H9 (cell line): Measurements from ENCODE around the gene TASOR2. TPM values are rescaled to one million over a fixed set of nuclear protein-coding genes. Genes with fewer than 3 reads are reported as not detected.
A peak's percentile ranks its signal among the peaks of the same experiment; 100 is the strongest.

Source experiments
- DNase-seq: peaks from one replicate; pipeline ENCODE4 v3.0.0-alpha.2; 2017
- H2AFZ ChIP-seq: one replicate; pipeline ENCODE4 v1.6.1; 2013; ENCODE audit warnings: mild to moderate bottlenecking, low read length, control low read depth, moderate library complexity
- H2AK5ac ChIP-seq: 2 replicates; pipeline ENCODE4 v1.6.1; 2013; ENCODE audit warnings: low read length, control low read depth, mixed read lengths; ENCODE audit not compliant: insufficient read length
- H2BK120ac ChIP-seq: one replicate; pipeline ENCODE4 v1.6.1; 2013; ENCODE audit warnings: low read depth, mild to moderate bottlenecking, low read length, control low read depth, inconsistent platforms; ENCODE audit not compliant: poor library complexity, severe bottlenecking
- H2BK12ac ChIP-seq: 2 replicates; pipeline ENCODE4 v1.6.1; 2013; ENCODE audit warnings: low read length, control low read depth, mixed read lengths, low read depth; ENCODE audit not compliant: insufficient read length
- H2BK15ac ChIP-seq: 2 replicates; pipeline ENCODE4 v1.6.1; 2013; ENCODE audit warnings: low read depth, low read length, control low read depth
- H2BK20ac ChIP-seq: one replicate; pipeline ENCODE4 v1.6.1; 2013; ENCODE audit warnings: low read depth, mild to moderate bottlenecking, low read length, control low read depth, inconsistent platforms; ENCODE audit not compliant: poor library complexity, severe bottlenecking
- H2BK5ac ChIP-seq: 2 replicates; pipeline ENCODE4 v1.6.1; 2013; ENCODE audit warnings: low read length, control low read depth, mixed read lengths; ENCODE audit not compliant: insufficient read length
- H3K14ac ChIP-seq: 2 replicates; pipeline ENCODE4 v1.6.1; 2013; ENCODE audit warnings: low read length, control low read depth; ENCODE audit not compliant: insufficient read depth
- H3K18ac ChIP-seq: 2 replicates; pipeline ENCODE4 v1.6.1; 2013; ENCODE audit warnings: low read depth, mild to moderate bottlenecking, mixed read lengths, low read length, control low read depth; ENCODE audit not compliant: insufficient read length
- H3K23ac ChIP-seq: 2 replicates; pipeline ENCODE4 v1.6.1; 2013; ENCODE audit warnings: low read length, control low read depth, mixed read lengths, low read depth; ENCODE audit not compliant: insufficient read length
- H3K23me2 ChIP-seq: 2 replicates; pipeline ENCODE4 v1.6.1; 2013; ENCODE audit warnings: low read depth, mild to moderate bottlenecking, mixed read lengths, low read length, control low read depth; ENCODE audit not compliant: insufficient read length, poor library complexity, severe bottlenecking
- H3K27ac ChIP-seq: 2 replicates; pipeline ENCODE4 v1.5.1; 2013; ENCODE audit warnings: low read length, control low read depth, mixed read lengths, low read depth; ENCODE audit not compliant: insufficient read length
- H3K27me3 ChIP-seq: 2 replicates; pipeline ENCODE4 v1.6.1; 2013; ENCODE audit warnings: low read length, control low read depth, inconsistent platforms; ENCODE audit not compliant: insufficient read depth
- H3K4ac ChIP-seq: 2 replicates; pipeline ENCODE4 v1.6.1; 2013; ENCODE audit warnings: low read depth, mild to moderate bottlenecking, control low read depth, inconsistent platforms, low read length, moderate library complexity
- H3K4me1 ChIP-seq: 2 replicates; pipeline ENCODE4 v1.6.1; 2013; ENCODE audit warnings: low read length, control low read depth, inconsistent platforms; ENCODE audit not compliant: insufficient read depth
- H3K4me2 ChIP-seq: 2 replicates; pipeline ENCODE4 v1.6.1; 2013; ENCODE audit warnings: low read length, control low read depth, mixed read lengths; ENCODE audit not compliant: insufficient read length, insufficient read depth
- H3K56ac ChIP-seq: 2 replicates; pipeline ENCODE4 v1.6.1; 2013; ENCODE audit warnings: low read depth, mild to moderate bottlenecking, mixed read lengths, low read length, control low read depth; ENCODE audit not compliant: insufficient read length
- H3K79me1 ChIP-seq: 2 replicates; pipeline ENCODE4 v1.6.1; 2013; ENCODE audit warnings: low read depth, mild to moderate bottlenecking, moderate library complexity, low read length, control low read depth, inconsistent platforms; ENCODE audit not compliant: insufficient read depth, poor library complexity, severe bottlenecking
- H3K79me2 ChIP-seq: 2 replicates; pipeline ENCODE4 v1.6.1; 2013; ENCODE audit warnings: low read length, control low read depth, inconsistent platforms; ENCODE audit not compliant: insufficient read depth
- H3K9ac ChIP-seq: 2 replicates; pipeline ENCODE4 v1.6.1; 2013; ENCODE audit warnings: low read length, control low read depth, mixed read lengths; ENCODE audit not compliant: insufficient read length; ENCODE audit errors: extremely low read depth
- H3K9me3 ChIP-seq: one replicate; pipeline ENCODE4 v1.6.1; 2013; ENCODE audit warnings: low read depth, low read length, inconsistent platforms; ENCODE audit not compliant: control insufficient read depth
- H3T11ph ChIP-seq: one replicate; pipeline ENCODE4 v1.6.1; 2013; ENCODE audit warnings: mild to moderate bottlenecking, low read length, control low read depth, inconsistent platforms
- H4K20me1 ChIP-seq: one replicate; pipeline ENCODE4 v1.6.1; 2013; ENCODE audit not compliant: control insufficient read depth, insufficient read length, insufficient read depth
- H4K5ac ChIP-seq: 2 replicates; pipeline ENCODE4 v1.6.1; 2013; ENCODE audit warnings: low read depth, mild to moderate bottlenecking, mixed read lengths, low read length, control low read depth; ENCODE audit not compliant: insufficient read length
- H4K8ac ChIP-seq: replicated peaks from 2 replicates; pipeline ENCODE4 v1.6.1; 2013; ENCODE audit warnings: low read length, control low read depth, mixed read lengths, low read depth; ENCODE audit not compliant: insufficient read length
- H4K91ac ChIP-seq: 2 replicates; pipeline ENCODE4 v1.6.1; 2013; ENCODE audit warnings: low read depth, mild to moderate bottlenecking, moderate library complexity, mixed read lengths, low read length, control low read depth; ENCODE audit not compliant: insufficient read length
- H3K27ac Mint-ChIP-seq, 3 experiments: 2 replicates in 2 of 3; 3 replicates in 1 of 3; pipeline ENCODE4 v1.8.0; 2020 to 2021; ENCODE audit warnings: mixed read lengths in 3 of 3, mild to moderate bottlenecking in 1 of 3, moderate library complexity in 1 of 3
- H3K27me3 Mint-ChIP-seq: 2 replicates; pipeline ENCODE4 v1.8.0; 2021; ENCODE audit warnings: low read depth, mild to moderate bottlenecking, moderate library complexity, mixed read lengths
- H3K36me3 Mint-ChIP-seq, 3 experiments: 2 replicates in 2 of 3; 3 replicates in 1 of 3; pipeline ENCODE4 v1.8.0; 2020 to 2021; ENCODE audit warnings: low read depth in 3 of 3, mixed read lengths in 3 of 3; ENCODE audit not compliant: insufficient read depth in 1 of 3
- H3K4me1 Mint-ChIP-seq, 2 experiments: 2 replicates each; pipeline ENCODE4 v1.8.0; 2020; ENCODE audit warnings: mixed read lengths in 2 of 2
- H3K4me3 Mint-ChIP-seq, 2 experiments: 2 replicates in 1 of 2; 3 replicates in 1 of 2; pipeline ENCODE4 v1.8.0; 2020 to 2021; ENCODE audit warnings: mild to moderate bottlenecking in 2 of 2, mixed read lengths in 2 of 2, moderate library complexity in 1 of 2
- H3K9me3 Mint-ChIP-seq, 2 experiments: 2 replicates in 1 of 2; 3 replicates in 1 of 2; pipeline ENCODE4 v1.8.0; 2020; ENCODE audit warnings: mild to moderate bottlenecking in 2 of 2, mixed read lengths in 2 of 2, moderate library complexity in 1 of 2
- WGBS: extraction: QIAGEN DNeasy Blood & Tissue Kit; methylation state at CpG from one replicate; pipeline ENCODE4 v1.1.7; 2013; ENCODE audit warnings: missing lambda C conversion rate, low lambda C conversion rate, mixed read lengths; ENCODE audit not compliant: insufficient read length; ENCODE audit errors: extremely low coverage; 5-methylcytosine and 5-hydroxymethylcytosine counted together
- total RNA-seq: library from RNA; stranded (reverse); gene quantifications from 2 replicates; pipeline ENCODE4 v1.2.1, GENCODE V29; 2021
- TF ChIP-seq, protein P1 (sequence below): fragments of 200-600 bp; sonication (generic); conservative IDR thresholded peaks from 3 replicates; pipeline ENCODE4 v1.8.0; 2021; ENCODE audit warnings: antibody characterized with exemption, mild to moderate bottlenecking

The TASOR2 gene
- total RNA-seq, 1 experiment from 2014 or later: 64.5 TPM

DNA sequence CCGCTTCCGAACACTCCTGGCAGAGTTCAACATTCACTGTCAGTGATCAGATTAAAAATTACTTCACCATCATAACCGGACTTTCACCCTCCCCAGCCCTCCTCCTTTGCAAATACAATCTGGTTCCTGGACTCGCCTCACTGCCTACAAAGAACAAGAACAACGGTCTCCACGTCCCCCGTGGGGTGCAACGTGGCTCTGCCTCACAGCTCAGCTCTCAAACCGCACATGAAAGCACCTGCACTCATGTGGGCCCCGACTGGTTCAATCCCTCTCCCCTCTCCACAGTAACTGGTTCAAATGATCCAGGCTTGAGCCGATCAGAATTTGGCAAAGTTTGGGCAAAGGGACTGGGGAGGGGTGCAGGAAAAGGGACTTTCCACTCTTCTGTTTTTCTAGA, 39.3 kb upstream of the TASOR2 start:
- no peaks in the 10 kb centered on the region for H4K20me1 ChIP-seq
- no peak overlapping the region for H4K91ac ChIP-seq
- H3K79me1 ChIP-seq: no peaks in the 10 kb centered on the region
- H3K23me2 ChIP-seq: no peaks in the 10 kb centered on the region
- no peak overlapping the region for H2BK12ac ChIP-seq
- no peak overlapping the region for H2BK5ac ChIP-seq
- TF ChIP-seq, protein P1, sequence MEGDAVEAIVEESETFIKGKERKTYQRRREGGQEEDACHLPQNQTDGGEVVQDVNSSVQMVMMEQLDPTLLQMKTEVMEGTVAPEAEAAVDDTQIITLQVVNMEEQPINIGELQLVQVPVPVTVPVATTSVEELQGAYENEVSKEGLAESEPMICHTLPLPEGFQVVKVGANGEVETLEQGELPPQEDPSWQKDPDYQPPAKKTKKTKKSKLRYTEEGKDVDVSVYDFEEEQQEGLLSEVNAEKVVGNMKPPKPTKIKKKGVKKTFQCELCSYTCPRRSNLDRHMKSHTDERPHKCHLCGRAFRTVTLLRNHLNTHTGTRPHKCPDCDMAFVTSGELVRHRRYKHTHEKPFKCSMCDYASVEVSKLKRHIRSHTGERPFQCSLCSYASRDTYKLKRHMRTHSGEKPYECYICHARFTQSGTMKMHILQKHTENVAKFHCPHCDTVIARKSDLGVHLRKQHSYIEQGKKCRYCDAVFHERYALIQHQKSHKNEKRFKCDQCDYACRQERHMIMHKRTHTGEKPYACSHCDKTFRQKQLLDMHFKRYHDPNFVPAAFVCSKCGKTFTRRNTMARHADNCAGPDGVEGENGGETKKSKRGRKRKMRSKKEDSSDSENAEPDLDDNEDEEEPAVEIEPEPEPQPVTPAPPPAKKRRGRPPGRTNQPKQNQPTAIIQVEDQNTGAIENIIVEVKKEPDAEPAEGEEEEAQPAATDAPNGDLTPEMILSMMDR: no peak
- no peaks in the 10 kb centered on the region for H3K9me3 ChIP-seq
- H2BK15ac ChIP-seq: no peak overlapping the region
- no peak overlapping the region for H4K5ac ChIP-seq
- H3K4me1 Mint-ChIP-seq: peaks cover 4 to 5% of the 10 kb centered on the region in 2 experiments
- H3K79me2 ChIP-seq: no peaks in the 10 kb centered on the region
- H2BK120ac ChIP-seq: no peak overlapping the region
- H3K9ac ChIP-seq: no peak overlapping the region
- H2AFZ ChIP-seq: no peak overlapping the region
- H3K4me1 ChIP-seq: no peaks in the 10 kb centered on the region
- H3K9me3 Mint-ChIP-seq: no peaks in the 10 kb centered on the region; a peak in 1 of 5 replicates
- H3K18ac ChIP-seq: no peak overlapping the region
- no peak overlapping the region for H3K4ac ChIP-seq
- H3K4me3 Mint-ChIP-seq: no peak overlapping the region
- H3K27me3 ChIP-seq: no peaks in the 10 kb centered on the region
- H3K27me3 Mint-ChIP-seq: no peaks in the 10 kb centered on the region
- no CpG with 5 or more reads among the region's 11 CpGs for WGBS
- H4K8ac ChIP-seq: no peak overlapping the region
- H3K27ac Mint-ChIP-seq: peak overlapping the region; percentile 6 to 42 (median 32); a peak in 2 of 7 replicates
- H2BK20ac ChIP-seq: no peak overlapping the region
- H2AK5ac ChIP-seq: no peak overlapping the region
- H3T11ph ChIP-seq: no peak overlapping the region
- H3K56ac ChIP-seq: no peak overlapping the region
- no peak overlapping the region for H3K23ac ChIP-seq
- H3K36me3 Mint-ChIP-seq: peaks cover 34 to 59% (median 42%) of the 10 kb centered on the region in 3 experiments; a peak in 6 of 7 replicates
- H3K27ac ChIP-seq: no peak overlapping the region
- H3K4me2 ChIP-seq: no peak overlapping the region
- no peak overlapping the region; the same call in 1 of the 2 replicates for H3K14ac ChIP-seq
- DNase-seq: no peak
